ENCODE measurements around the gene GUCD1. TPM values are rescaled to one million over a fixed set of nuclear protein-coding genes. Genes with fewer than 3 reads are reported as not detected.

The GUCD1 gene
- total RNA-seq, 1 experiment from 2014 or later: 87.4 TPM

DNA sequence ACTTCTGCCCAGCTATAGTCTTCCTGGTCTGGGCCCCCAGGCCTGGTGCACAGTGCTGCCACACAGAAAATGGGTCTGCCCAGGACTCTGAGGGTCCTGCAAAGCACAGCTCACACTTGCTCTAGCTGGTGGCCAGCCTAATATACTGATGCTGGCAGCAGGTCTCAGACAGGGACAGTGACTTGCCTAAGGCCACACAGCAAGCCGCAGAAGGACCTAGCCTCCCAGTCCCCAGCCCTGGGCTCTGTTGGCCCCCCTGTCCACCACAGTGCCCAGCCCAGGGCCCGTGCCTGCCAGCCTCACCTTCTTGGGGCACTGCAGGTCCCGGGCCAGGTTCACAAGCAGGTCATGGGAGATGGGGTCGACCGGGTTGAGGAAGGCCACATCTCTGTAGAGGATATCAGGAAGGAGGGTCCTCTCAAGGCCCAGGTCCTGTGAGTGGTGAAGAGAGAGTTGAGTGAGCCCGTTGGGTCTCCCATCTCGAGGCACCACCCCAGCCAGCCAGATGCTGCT, 34.6 kb upstream of the GUCD1 start:
- H3K9me3 Mint-ChIP-seq: no peaks in the 10 kb centered on the region
- TF ChIP-seq, protein P1, sequence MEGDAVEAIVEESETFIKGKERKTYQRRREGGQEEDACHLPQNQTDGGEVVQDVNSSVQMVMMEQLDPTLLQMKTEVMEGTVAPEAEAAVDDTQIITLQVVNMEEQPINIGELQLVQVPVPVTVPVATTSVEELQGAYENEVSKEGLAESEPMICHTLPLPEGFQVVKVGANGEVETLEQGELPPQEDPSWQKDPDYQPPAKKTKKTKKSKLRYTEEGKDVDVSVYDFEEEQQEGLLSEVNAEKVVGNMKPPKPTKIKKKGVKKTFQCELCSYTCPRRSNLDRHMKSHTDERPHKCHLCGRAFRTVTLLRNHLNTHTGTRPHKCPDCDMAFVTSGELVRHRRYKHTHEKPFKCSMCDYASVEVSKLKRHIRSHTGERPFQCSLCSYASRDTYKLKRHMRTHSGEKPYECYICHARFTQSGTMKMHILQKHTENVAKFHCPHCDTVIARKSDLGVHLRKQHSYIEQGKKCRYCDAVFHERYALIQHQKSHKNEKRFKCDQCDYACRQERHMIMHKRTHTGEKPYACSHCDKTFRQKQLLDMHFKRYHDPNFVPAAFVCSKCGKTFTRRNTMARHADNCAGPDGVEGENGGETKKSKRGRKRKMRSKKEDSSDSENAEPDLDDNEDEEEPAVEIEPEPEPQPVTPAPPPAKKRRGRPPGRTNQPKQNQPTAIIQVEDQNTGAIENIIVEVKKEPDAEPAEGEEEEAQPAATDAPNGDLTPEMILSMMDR (conservative IDR thresholded peaks at IDR 0.05): no peak

More for the DNA sequence above, 34.6 kb upstream of the GUCD1 start:
- H3K56ac ChIP-seq (ENCODE audit: insufficient read length, low read depth, low read length): no peak overlapping the region
- H3K4me3 Mint-ChIP-seq: no peak overlapping the region
- no peak overlapping the region for H2BK12ac ChIP-seq (ENCODE audit: insufficient read length, low read depth, low read length)
- H2BK5ac ChIP-seq (ENCODE audit: insufficient read length, low read length): no peak overlapping the region
- no peaks in the 10 kb centered on the region for H3K4me1 ChIP-seq (ENCODE audit: insufficient read depth, low read length)
- H3K27me3 ChIP-seq (ENCODE audit: insufficient read depth, low read length): no peaks in the 10 kb centered on the region
- H3K27ac Mint-ChIP-seq: no peak overlapping the region
- no peak overlapping the region for H3T11ph ChIP-seq (ENCODE audit: low read length)
- H4K20me1 ChIP-seq (ENCODE audit: control insufficient read depth, insufficient read depth, insufficient read length): no peaks in the 10 kb centered on the region
- H4K91ac ChIP-seq (ENCODE audit: insufficient read length, low read depth, low read length): no peak overlapping the region
- peaks cover 5 to 18% of the 10 kb centered on the region in 2 experiments for H3K4me1 Mint-ChIP-seq
- no peak overlapping the region for H2BK20ac ChIP-seq (ENCODE audit: low read depth, low read length, poor library complexity, severe bottlenecking)
- H3K4ac ChIP-seq (ENCODE audit: low read depth, low read length): no peak overlapping the region
- WGBS (ENCODE audit: extremely low coverage, insufficient read length, low lambda C conversion rate): no CpG with 5 or more reads among the region's 7 CpGs
- H2BK120ac ChIP-seq (ENCODE audit: low read depth, low read length, poor library complexity, severe bottlenecking): no peak overlapping the region
- no peaks in the 10 kb centered on the region for H3K79me1 ChIP-seq (ENCODE audit: insufficient read depth, low read depth, low read length, poor library complexity, severe bottlenecking)
- no peak overlapping the region for H4K8ac ChIP-seq (replicated peaks; ENCODE audit: insufficient read length, low read depth, low read length)
- no peaks in the 10 kb centered on the region for H3K23me2 ChIP-seq (ENCODE audit: insufficient read length, low read depth, low read length, poor library complexity, severe bottlenecking)
- no peaks in the 10 kb centered on the region for H3K27me3 Mint-ChIP-seq (ENCODE audit: low read depth)
- H3K18ac ChIP-seq (ENCODE audit: insufficient read length, low read depth, low read length): no peak overlapping the region
- no peak overlapping the region for H3K27ac ChIP-seq (ENCODE audit: insufficient read length, low read depth, low read length)
- H2AK5ac ChIP-seq (ENCODE audit: insufficient read length, low read length): no peak overlapping the region
- H3K14ac ChIP-seq (ENCODE audit: insufficient read depth, low read length): no peak overlapping the region
- peaks cover 0 to 8% (median 7%) of the 10 kb centered on the region in 3 experiments; a peak in 3 of 7 replicates for H3K36me3 Mint-ChIP-seq (ENCODE audit: insufficient read depth in 1 of 3, low read depth in 3 of 3)
- no peak overlapping the region for H2AFZ ChIP-seq (ENCODE audit: low read length)
- no peaks in the 10 kb centered on the region for H3K79me2 ChIP-seq (ENCODE audit: insufficient read depth, low read length)
- H2BK15ac ChIP-seq (ENCODE audit: low read depth, low read length): no peak overlapping the region
- no peak overlapping the region for H3K23ac ChIP-seq (ENCODE audit: insufficient read length, low read depth, low read length)
- H3K9me3 ChIP-seq (ENCODE audit: control insufficient read depth, low read depth, low read length): no peaks in the 10 kb centered on the region
- no peak overlapping the region for H3K4me2 ChIP-seq (ENCODE audit: insufficient read depth, insufficient read length, low read length)
- H4K5ac ChIP-seq (ENCODE audit: insufficient read length, low read depth, low read length): no peak overlapping the region
- no peak for DNase-seq
- H3K9ac ChIP-seq (ENCODE audit: extremely low read depth, insufficient read length, low read length): no peak overlapping the region
